ENCODE results near the gene WFDC13. TPM values are rescaled to one million over a fixed set of nuclear protein-coding genes. Genes with fewer than 3 reads are reported as not detected.

The WFDC13 gene
- total RNA-seq, 1 experiment from 2014 or later, result not detected

DNA sequence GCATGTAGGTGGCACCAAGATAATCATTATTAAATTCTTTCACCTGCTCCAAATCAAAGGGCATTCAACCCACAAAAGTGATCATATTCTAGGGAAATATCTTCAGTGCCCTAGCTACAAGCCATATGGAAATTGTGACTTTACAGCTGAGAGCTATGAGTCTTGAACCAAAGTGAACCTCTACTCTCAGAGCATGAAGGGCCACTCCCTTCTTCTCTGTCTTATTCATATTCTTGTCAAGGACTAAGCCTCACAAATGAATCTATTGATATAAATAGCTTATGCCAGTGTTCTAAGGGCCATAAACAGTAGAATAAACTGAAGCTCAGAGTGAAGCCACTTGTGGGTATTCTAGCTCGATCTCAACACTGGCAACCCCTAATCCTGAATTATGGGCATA lies 49.9 kb downstream of the WFDC13 start:
- Mint-ChIP-seq H3K36me3 (peaks cover 31% of the 10 kb centered on the region), H3K4me1 (no peaks in the 10 kb centered on the region), H3K27ac (no peak overlapping the region), H3K4me3 (no peak overlapping the region), H3K9me3 (peaks cover 33% of the 10 kb centered on the region), H3K27me3 (ENCODE audit: low read depth) (no peaks in the 10 kb centered on the region; the same call in 1 of the 2 replicates)
- ATAC-seq (no peak), DNase-seq (ENCODE audit: low spot score) (no peak)
- POLR2A ChIA-PET, result no interaction called here
- TF ChIP-seq PREB (CRISPR knock-in tag; IDR thresholded peaks at IDR 0.05; ENCODE audit: borderline replicate concordance) (no peak), CREM (CRISPR knock-in tag; IDR thresholded peaks at IDR 0.05) (no peak), FOXP1 (CRISPR knock-in tag; IDR thresholded peaks at IDR 0.05; ENCODE audit: borderline replicate concordance) (no peak), ZNF138 (CRISPR knock-in tag; conservative IDR thresholded peaks at IDR 0.05) (no peak), CDX4 (CRISPR knock-in tag; IDR thresholded peaks at IDR 0.05; ENCODE audit: borderline replicate concordance) (no peak), ERG (CRISPR knock-in tag; IDR thresholded peaks at IDR 0.05) (no peak), PRDM15 (CRISPR knock-in tag; IDR thresholded peaks at IDR 0.05) (no peak), PRRX2 (CRISPR knock-in tag; IDR thresholded peaks at IDR 0.05) (no peak), RELA (CRISPR knock-in tag; IDR thresholded peaks at IDR 0.05; ENCODE audit: borderline replicate concordance) (no peak)
- TF ChIP-seq, protein P1, sequence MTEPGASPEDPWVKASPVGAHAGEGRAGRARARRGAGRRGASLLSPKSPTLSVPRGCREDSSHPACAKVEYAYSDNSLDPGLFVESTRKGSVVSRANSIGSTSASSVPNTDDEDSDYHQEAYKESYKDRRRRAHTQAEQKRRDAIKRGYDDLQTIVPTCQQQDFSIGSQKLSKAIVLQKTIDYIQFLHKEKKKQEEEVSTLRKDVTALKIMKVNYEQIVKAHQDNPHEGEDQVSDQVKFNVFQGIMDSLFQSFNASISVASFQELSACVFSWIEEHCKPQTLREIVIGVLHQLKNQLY (CRISPR knock-in tag; IDR thresholded peaks at IDR 0.05), result no peak
- TF ChIP-seq, protein P2, sequence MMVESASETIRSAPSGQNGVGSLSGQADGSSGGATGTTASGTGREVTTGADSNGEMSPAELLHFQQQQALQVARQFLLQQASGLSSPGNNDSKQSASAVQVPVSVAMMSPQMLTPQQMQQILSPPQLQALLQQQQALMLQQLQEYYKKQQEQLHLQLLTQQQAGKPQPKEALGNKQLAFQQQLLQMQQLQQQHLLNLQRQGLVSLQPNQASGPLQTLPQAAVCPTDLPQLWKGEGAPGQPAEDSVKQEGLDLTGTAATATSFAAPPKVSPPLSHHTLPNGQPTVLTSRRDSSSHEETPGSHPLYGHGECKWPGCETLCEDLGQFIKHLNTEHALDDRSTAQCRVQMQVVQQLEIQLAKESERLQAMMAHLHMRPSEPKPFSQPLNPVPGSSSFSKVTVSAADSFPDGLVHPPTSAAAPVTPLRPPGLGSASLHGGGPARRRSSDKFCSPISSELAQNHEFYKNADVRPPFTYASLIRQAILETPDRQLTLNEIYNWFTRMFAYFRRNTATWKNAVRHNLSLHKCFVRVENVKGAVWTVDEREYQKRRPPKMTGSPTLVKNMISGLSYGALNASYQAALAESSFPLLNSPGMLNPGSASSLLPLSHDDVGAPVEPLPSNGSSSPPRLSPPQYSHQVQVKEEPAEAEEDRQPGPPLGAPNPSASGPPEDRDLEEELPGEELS (CRISPR knock-in tag; IDR thresholded peaks at IDR 0.05), result no peak
- TF ChIP-seq, protein P3, sequence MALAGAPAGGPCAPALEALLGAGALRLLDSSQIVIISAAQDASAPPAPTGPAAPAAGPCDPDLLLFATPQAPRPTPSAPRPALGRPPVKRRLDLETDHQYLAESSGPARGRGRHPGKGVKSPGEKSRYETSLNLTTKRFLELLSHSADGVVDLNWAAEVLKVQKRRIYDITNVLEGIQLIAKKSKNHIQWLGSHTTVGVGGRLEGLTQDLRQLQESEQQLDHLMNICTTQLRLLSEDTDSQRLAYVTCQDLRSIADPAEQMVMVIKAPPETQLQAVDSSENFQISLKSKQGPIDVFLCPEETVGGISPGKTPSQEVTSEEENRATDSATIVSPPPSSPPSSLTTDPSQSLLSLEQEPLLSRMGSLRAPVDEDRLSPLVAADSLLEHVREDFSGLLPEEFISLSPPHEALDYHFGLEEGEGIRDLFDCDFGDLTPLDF (CRISPR knock-in tag; IDR thresholded peaks at IDR 0.05), result no peak
- CTCF ChIA-PET, result no interaction called here

GRCh38 chr20:45752746-45753145 lies 50.9 kb downstream of the WFDC13 start:
- Mint-ChIP-seq H3K4me1 (no peaks in the 10 kb centered on the region), H3K27me3 (ENCODE audit: low read depth) (no peaks in the 10 kb centered on the region; the same call in 1 of the 2 replicates), H3K9me3 (peaks cover 40% of the 10 kb centered on the region), H3K36me3 (peaks cover 38% of the 10 kb centered on the region), H3K4me3 (no peak overlapping the region), H3K27ac (no peak overlapping the region)
- CTCF ChIA-PET, result no interaction called here
- no peak for ATAC-seq
- no peak for DNase-seq (ENCODE audit: low spot score)
- POLR2A ChIA-PET, result no interaction called here
- TF ChIP-seq ESRRA (CRISPR knock-in tag; IDR thresholded peaks at IDR 0.05; ENCODE audit: borderline replicate concordance) (no peak), SMAD3 (CRISPR knock-in tag; IDR thresholded peaks at IDR 0.05; ENCODE audit: borderline replicate concordance) (no peak), HMGA2 (CRISPR knock-in tag; IDR thresholded peaks at IDR 0.05) (no peak), RELA (CRISPR knock-in tag; IDR thresholded peaks at IDR 0.05; ENCODE audit: borderline replicate concordance) (no peak), PRRX2 (CRISPR knock-in tag; IDR thresholded peaks at IDR 0.05) (no peak), NFYB (CRISPR knock-in tag; conservative IDR thresholded peaks at IDR 0.05; ENCODE audit: low read depth) (no peak), MXD4 (CRISPR knock-in tag; IDR thresholded peaks at IDR 0.05; ENCODE audit: borderline replicate concordance) (no peak), EMX1 (CRISPR knock-in tag; IDR thresholded peaks at IDR 0.05) (no peak), NFATC4 (CRISPR knock-in tag; IDR thresholded peaks at IDR 0.05) (no peak), CTCF (IDR thresholded peaks at IDR 0.05) (no peak), NFE2L1 (CRISPR knock-in tag; IDR thresholded peaks at IDR 0.05) (no peak)
- TF ChIP-seq, protein P3 (CRISPR knock-in tag; IDR thresholded peaks at IDR 0.05), result no peak

Measured in WTC11 (cell line).